GM12878 (cell line): ENCODE measurements around the gene DIAPH2. TPM values are rescaled to one million over a fixed set of nuclear protein-coding genes. Genes with fewer than 3 reads are reported as not detected.

Source experiments
- ATAC-seq: fragments of 200-7000 bp; cut with Tn5 transposase; 3 replicates; pipeline ENCODE4 v1.9.1; 2020; ENCODE audit warnings: mild to moderate bottlenecking, moderate library complexity
- BruUV-seq: library from RNA; stranded (reverse); fragments of 400-500 nt; replicated peaks from 2 replicates; lab custom pipeline; 2021; lab: Mats Ljungman, UMichigan
- CTCF ChIA-PET: fragments of 300-600 bp; sonication (Branson Sonifier 250); formaldehyde crosslinking; extraction: SDS; loops from one replicate; lab custom pipeline; 2021; ENCODE audit warnings: inconsistent platforms; lab: Yijun Ruan, JAX
- POLR2A ChIA-PET: fragments of 350-600 bp; formaldehyde crosslinking; extraction: SDS; loops from one replicate; lab custom pipeline; 2021; ENCODE audit warnings: inconsistent platforms; lab: Charles Lee
- RAD21 ChIA-PET: fragments of 300-600 bp; sonication (Branson Sonifier 250); formaldehyde crosslinking; loops from one replicate; lab custom pipeline; 2023; ENCODE audit warnings: antibody characterized with exemption; ENCODE audit not compliant: unreplicated experiment; lab: Charles Lee
- SMC1A ChIA-PET: fragments of 300-600 bp; sonication (Branson Sonifier 250); formaldehyde crosslinking; loops from one replicate; lab custom pipeline; 2023; ENCODE audit not compliant: unreplicated experiment, uncharacterized antibody; lab: Charles Lee
- DNase-seq: peaks from one replicate; pipeline ENCODE4 v3.0.0-alpha.2; 2011; ENCODE audit warnings: low read depth, low spot score
- FAIRE-seq: peaks from 3 replicates; lab custom pipeline; 2011; peaks lifted over from hg19 to GRCh38; lab: Jason Lieb, UNC
- H2AFZ ChIP-seq: 2 replicates; pipeline ENCODE4 v1.6.0; 2011; ENCODE audit warnings: low read depth, low read length, control low read depth; ENCODE audit not compliant: control insufficient read depth
- H3K27ac ChIP-seq: 2 replicates; pipeline ENCODE4 v1.5.1; 2011; ENCODE audit warnings: control low read depth; ENCODE audit not compliant: control insufficient read depth, insufficient read depth
- H3K27me3 ChIP-seq, 2 experiments: replicated peaks in 1 of 2; 2 replicates each; pipeline versions ENCODE4 v1.6.0 to v1.6.1; 2011; ENCODE audit warnings: low read length in 1 of 2; ENCODE audit not compliant: control insufficient read depth in 2 of 2, insufficient read depth in 2 of 2
- H3K36me3 ChIP-seq, 2 experiments: 2 replicates each; pipeline ENCODE4 v1.5.1; 2011; ENCODE audit warnings: low read length in 1 of 2; ENCODE audit not compliant: control insufficient read depth in 2 of 2, insufficient read depth in 2 of 2
- H3K4me1 ChIP-seq: 2 replicates; pipeline ENCODE4 v1.6.1; 2011; ENCODE audit warnings: mild to moderate bottlenecking, low read length, moderate library complexity, mixed read lengths; ENCODE audit not compliant: control insufficient read depth, insufficient read depth
- H3K4me2 ChIP-seq: 2 replicates; pipeline ENCODE4 v1.6.0; 2011; ENCODE audit warnings: control low read depth; ENCODE audit not compliant: control insufficient read depth, insufficient read depth
- H3K4me3 ChIP-seq: fragments of 200-600 bp; sonication (generic); 2 replicates; pipeline ENCODE4 v1.5.1; 2016
- H3K79me2 ChIP-seq: 2 replicates; pipeline ENCODE4 v1.6.0; 2011; ENCODE audit warnings: low read length; ENCODE audit not compliant: control insufficient read depth, insufficient read depth
- H3K9ac ChIP-seq: 2 replicates; pipeline ENCODE4 v1.8.0; 2011; ENCODE audit warnings: low read length, control low read depth, mixed read lengths; ENCODE audit not compliant: control insufficient read depth, insufficient read depth
- H3K9me3 ChIP-seq: replicated peaks from 3 replicates; pipeline ENCODE4 v1.5.1; 2011; ENCODE audit warnings: mild to moderate bottlenecking, low read length; ENCODE audit not compliant: control insufficient read depth, insufficient read depth
- H4K20me1 ChIP-seq: 2 replicates; pipeline ENCODE4 v1.6.0; 2011; ENCODE audit not compliant: control insufficient read depth, insufficient read depth
- FOS ChIP-seq: IDR thresholded peaks from 3 replicates; pipeline ENCODE4 v1.6.1; 2011; ENCODE audit warnings: borderline replicate concordance; ENCODE audit not compliant: insufficient read length; ENCODE audit errors: extremely low read depth
- FOXM1 ChIP-seq: IDR thresholded peaks from 2 replicates; pipeline ENCODE4 v1.6.1; 2012; ENCODE audit warnings: low read depth, mild to moderate bottlenecking, inconsistent platforms, low read length, moderate library complexity
- GABPA ChIP-seq: IDR thresholded peaks from 2 replicates; pipeline ENCODE4 v1.6.1; 2014; ENCODE audit warnings: antibody characterized with exemption, low read depth, mild to moderate bottlenecking, inconsistent platforms
- HDAC2 ChIP-seq: fragments of 200-600 bp; sonication (generic); IDR thresholded peaks from 2 replicates; pipeline ENCODE4 v1.6.1; 2017
- MEF2A ChIP-seq: IDR thresholded peaks from 2 replicates; pipeline ENCODE4 v1.6.1; 2011; ENCODE audit warnings: low read depth, mild to moderate bottlenecking, low read length, moderate library complexity; ENCODE audit not compliant: insufficient read depth
- NFXL1 ChIP-seq: fragments of 450-650 bp; IDR thresholded peaks from 2 replicates; pipeline ENCODE4 v1.6.1; 2017; ENCODE audit warnings: antibody characterized with exemption, mild to moderate bottlenecking, borderline replicate concordance
- NRF1 ChIP-seq: conservative IDR thresholded peaks from 2 replicates; pipeline ENCODE4 v1.6.1; 2011; ENCODE audit warnings: mild to moderate bottlenecking, low read depth, low read length, improper control_type of control experiment
- ZNF207 ChIP-seq: fragments of 450-650 bp; IDR thresholded peaks from 2 replicates; pipeline ENCODE4 v1.6.1; 2014; ENCODE audit warnings: antibody characterized with exemption, mild to moderate bottlenecking, borderline replicate concordance
- WGBS: methylation state at CpG from one replicate; pipeline ENCODE4 v1.1.6; 2016; ENCODE audit warnings: low lambda C conversion rate; ENCODE audit not compliant: insufficient replicate concordance, insufficient coverage; ENCODE audit errors: missing lambda C conversion rate; 5-methylcytosine and 5-hydroxymethylcytosine counted together
- in situ Hi-C: fragments of 300-500 bp; cut with MboI; formaldehyde crosslinking; loops from 9 replicates; pipeline ENCODE4 v1.14.3; 2018; ENCODE audit warnings: mixed read lengths
- intact Hi-C: fragments of 100-400 bp; cut with micrococcal nuclease; formaldehyde crosslinking; loops from one replicate; pipeline ENCODE4 v1.14.2; 2022; ENCODE audit not compliant: unreplicated experiment
- polyA plus RNA-seq, 11 experiments: library from polyadenylated mRNA; depleted of rRNA in 4 of 11; unstranded in 6 of 11; stranded (reverse) in 5 of 11; fragments of >200 nt; fragmentation: Nextera tagmentation in 4 of 11; fragmentation: Illumina TruSeq in 1 of 11; extraction: Ambion mirVana in 4 of 11; extraction: Trizol in 1 of 11; gene quantifications; 1 replicate in 1 of 11; 2 replicates in 10 of 11; pipeline versions ENCODE4 v1.2.1 to v1.2.3, GENCODE V29; 2011 to 2016; ENCODE audit warnings: inconsistent platforms in 2 of 11, missing spikeins in 2 of 11, low read depth in 1 of 11
- total RNA-seq, 4 experiments: library from RNA; depleted of rRNA in 3 of 4; stranded (reverse); fragments of >200 nt in 3 of 4; fragmentation: Illumina TruSeq in 1 of 4; extraction: Trizol in 1 of 4; gene quantifications; 2 replicates each; pipeline versions ENCODE4 v1.2.1 to v1.2.3, GENCODE V29; 2013 to 2021
- TF ChIP-seq, protein P1 (sequence below): fragments of 450-650 bp; IDR thresholded peaks from 2 replicates; pipeline ENCODE4 v1.6.1; 2016; ENCODE audit warnings: mild to moderate bottlenecking
- TF ChIP-seq, protein P2 (sequence below): fragments of 450-650 bp; IDR thresholded peaks from 2 replicates; pipeline ENCODE4 v1.6.1; 2018; ENCODE audit warnings: mild to moderate bottlenecking, low read depth, moderate library complexity; ENCODE audit not compliant: partially characterized antibody
- TF ChIP-seq, protein P3 (sequence below): IDR thresholded peaks from 2 replicates; pipeline ENCODE4 v1.6.1; 2012; ENCODE audit warnings: improper control_type of control experiment, low read depth, low read length; ENCODE audit not compliant: insufficient replicate concordance

The DIAPH2 gene
- total and polyA plus RNA-seq, 10 of the 15 experiments (the other 5 are each of a cell fraction or from before 2014, with no cell fraction given): 2.2 to 16.6 (median 8.8) TPM

DNA sequence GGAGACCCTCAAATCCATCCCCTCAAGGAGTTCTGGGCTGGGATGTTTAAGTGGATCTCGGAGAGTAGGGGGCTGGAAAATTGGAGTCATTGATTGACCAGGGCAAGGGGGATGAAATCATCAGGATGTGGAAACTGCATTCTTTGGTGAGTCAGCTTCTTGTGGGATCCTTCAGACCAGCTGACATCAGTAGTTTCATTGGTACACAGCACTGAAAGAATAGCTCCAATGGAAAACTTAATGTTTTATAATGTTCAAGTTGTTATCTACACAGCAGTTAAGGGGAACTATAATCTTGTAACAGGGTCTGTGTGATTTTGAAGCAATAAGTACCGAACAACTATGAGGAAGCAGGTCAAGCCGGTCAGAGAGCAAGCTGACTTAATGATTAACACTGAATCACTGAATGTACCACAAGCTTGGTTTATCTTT is 705.1 kb downstream of the DIAPH2 start:
- Histone ChIP-seq H3K4me2 (no peak overlapping the region), H3K9ac (no peak overlapping the region), H3K36me3 (no peaks in the 10 kb centered on the region), H3K9me3 (no peaks in the 10 kb centered on the region; the same call in 2 of the 3 replicates), H3K4me3 (no peak overlapping the region), H3K4me1 (no peaks in the 10 kb centered on the region), H3K27me3 (no peaks in the 10 kb centered on the region), H3K79me2 (no peaks in the 10 kb centered on the region), H3K27ac (no peak overlapping the region), H2AFZ (no peak overlapping the region), H4K20me1 (no peaks in the 10 kb centered on the region)
- RAD21 ChIA-PET: no interaction called here
- TF ChIP-seq NRF1: no peak
- TF ChIP-seq, protein P1, sequence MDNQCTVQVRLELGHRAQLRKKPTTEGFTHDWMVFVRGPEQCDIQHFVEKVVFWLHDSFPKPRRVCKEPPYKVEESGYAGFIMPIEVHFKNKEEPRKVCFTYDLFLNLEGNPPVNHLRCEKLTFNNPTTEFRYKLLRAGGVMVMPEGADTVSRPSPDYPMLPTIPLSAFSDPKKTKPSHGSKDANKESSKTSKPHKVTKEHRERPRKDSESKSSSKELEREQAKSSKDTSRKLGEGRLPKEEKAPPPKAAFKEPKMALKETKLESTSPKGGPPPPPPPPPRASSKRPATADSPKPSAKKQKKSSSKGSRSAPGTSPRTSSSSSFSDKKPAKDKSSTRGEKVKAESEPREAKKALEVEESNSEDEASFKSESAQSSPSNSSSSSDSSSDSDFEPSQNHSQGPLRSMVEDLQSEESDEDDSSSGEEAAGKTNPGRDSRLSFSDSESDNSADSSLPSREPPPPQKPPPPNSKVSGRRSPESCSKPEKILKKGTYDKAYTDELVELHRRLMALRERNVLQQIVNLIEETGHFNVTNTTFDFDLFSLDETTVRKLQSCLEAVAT: no peak
- TF ChIP-seq, protein P2, sequence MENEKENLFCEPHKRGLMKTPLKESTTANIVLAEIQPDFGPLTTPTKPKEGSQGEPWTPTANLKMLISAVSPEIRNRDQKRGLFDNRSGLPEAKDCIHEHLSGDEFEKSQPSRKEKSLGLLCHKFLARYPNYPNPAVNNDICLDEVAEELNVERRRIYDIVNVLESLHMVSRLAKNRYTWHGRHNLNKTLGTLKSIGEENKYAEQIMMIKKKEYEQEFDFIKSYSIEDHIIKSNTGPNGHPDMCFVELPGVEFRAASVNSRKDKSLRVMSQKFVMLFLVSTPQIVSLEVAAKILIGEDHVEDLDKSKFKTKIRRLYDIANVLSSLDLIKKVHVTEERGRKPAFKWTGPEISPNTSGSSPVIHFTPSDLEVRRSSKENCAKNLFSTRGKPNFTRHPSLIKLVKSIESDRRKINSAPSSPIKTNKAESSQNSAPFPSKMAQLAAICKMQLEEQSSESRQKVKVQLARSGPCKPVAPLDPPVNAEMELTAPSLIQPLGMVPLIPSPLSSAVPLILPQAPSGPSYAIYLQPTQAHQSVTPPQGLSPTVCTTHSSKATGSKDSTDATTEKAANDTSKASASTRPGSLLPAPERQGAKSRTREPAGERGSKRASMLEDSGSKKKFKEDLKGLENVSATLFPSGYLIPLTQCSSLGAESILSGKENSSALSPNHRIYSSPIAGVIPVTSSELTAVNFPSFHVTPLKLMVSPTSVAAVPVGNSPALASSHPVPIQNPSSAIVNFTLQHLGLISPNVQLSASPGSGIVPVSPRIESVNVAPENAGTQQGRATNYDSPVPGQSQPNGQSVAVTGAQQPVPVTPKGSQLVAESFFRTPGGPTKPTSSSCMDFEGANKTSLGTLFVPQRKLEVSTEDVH: no peak
- no peak for TF ChIP-seq NFXL1
- TF ChIP-seq MEF2A: no peak
- TF ChIP-seq HDAC2: no peak
- TF ChIP-seq FOXM1: no peak
- no peak for TF ChIP-seq GABPA
- TF ChIP-seq, protein P3, sequence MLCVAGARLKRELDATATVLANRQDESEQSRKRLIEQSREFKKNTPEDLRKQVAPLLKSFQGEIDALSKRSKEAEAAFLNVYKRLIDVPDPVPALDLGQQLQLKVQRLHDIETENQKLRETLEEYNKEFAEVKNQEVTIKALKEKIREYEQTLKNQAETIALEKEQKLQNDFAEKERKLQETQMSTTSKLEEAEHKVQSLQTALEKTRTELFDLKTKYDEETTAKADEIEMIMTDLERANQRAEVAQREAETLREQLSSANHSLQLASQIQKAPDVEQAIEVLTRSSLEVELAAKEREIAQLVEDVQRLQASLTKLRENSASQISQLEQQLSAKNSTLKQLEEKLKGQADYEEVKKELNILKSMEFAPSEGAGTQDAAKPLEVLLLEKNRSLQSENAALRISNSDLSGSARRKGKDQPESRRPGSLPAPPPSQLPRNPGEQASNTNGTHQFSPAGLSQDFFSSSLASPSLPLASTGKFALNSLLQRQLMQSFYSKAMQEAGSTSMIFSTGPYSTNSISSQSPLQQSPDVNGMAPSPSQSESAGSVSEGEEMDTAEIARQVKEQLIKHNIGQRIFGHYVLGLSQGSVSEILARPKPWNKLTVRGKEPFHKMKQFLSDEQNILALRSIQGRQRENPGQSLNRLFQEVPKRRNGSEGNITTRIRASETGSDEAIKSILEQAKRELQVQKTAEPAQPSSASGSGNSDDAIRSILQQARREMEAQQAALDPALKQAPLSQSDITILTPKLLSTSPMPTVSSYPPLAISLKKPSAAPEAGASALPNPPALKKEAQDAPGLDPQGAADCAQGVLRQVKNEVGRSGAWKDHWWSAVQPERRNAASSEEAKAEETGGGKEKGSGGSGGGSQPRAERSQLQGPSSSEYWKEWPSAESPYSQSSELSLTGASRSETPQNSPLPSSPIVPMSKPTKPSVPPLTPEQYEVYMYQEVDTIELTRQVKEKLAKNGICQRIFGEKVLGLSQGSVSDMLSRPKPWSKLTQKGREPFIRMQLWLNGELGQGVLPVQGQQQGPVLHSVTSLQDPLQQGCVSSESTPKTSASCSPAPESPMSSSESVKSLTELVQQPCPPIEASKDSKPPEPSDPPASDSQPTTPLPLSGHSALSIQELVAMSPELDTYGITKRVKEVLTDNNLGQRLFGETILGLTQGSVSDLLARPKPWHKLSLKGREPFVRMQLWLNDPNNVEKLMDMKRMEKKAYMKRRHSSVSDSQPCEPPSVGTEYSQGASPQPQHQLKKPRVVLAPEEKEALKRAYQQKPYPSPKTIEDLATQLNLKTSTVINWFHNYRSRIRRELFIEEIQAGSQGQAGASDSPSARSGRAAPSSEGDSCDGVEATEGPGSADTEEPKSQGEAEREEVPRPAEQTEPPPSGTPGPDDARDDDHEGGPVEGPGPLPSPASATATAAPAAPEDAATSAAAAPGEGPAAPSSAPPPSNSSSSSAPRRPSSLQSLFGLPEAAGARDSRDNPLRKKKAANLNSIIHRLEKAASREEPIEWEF: no peak
- TF ChIP-seq ZNF207: no peak
- TF ChIP-seq FOS: no peak
- 78% methylated on average over 3 of the region's 3 CpGs for WGBS
- SMC1A ChIA-PET: interaction anchor here (0.9 kb wide), 1 partner anchor 26 kb away, joined by 4 read pairs; no protein-coding TSS in a partner anchor
- ATAC-seq (no peak), FAIRE-seq (no peak), DNase-seq (no peak)
- intact Hi-C loops (no loop called here), in situ Hi-C loops (no loop called here)
- POLR2A ChIA-PET: interaction anchor here (1.0 kb wide), 1 partner anchor 11 kb away, joined by 3 read pairs; no protein-coding TSS in a partner anchor
- CTCF ChIA-PET: no interaction called here
- BruUV-seq: no TSS peak
